OCI-LY3 (cell line): ENCODE results near the gene TMEM63B.

Experiments
- H2AFZ ChIP-seq: fragments of 200-600, 300-600 bp; shearing (Covaris generic); 2 replicates; pipeline ENCODE4 v1.6.0; 2014; ENCODE audit warnings: antibody characterized with exemption, low read depth, low read length
- H3K27ac ChIP-seq: fragments of 200-600, 300-600 bp; sonication (generic); 2 replicates; pipeline ENCODE4 v1.5.1; 2014; ENCODE audit warnings: mild to moderate bottlenecking, low read length, moderate library complexity, mixed read lengths
- H3K27me3 ChIP-seq: fragments of 200-600, 300-600 bp; sonication (generic); 2 replicates; pipeline ENCODE4 v1.6.1; 2014; ENCODE audit warnings: low read depth, low read length, mixed read lengths
- H3K36me3 ChIP-seq: fragments of 200-600, 300-600 bp; sonication (generic); replicated peaks from 2 replicates; pipeline ENCODE3; 2014; ENCODE audit warnings: low read depth, low read length, mixed read lengths
- H3K4me1 ChIP-seq: fragments of 300-600, 200-600 bp; sonication (generic); 2 replicates; pipeline ENCODE4 v1.6.1; 2014; ENCODE audit warnings: low read length, mixed read lengths
- H3K4me2 ChIP-seq: fragments of 200-600, 300-600 bp; sonication (generic); 2 replicates; pipeline ENCODE4 v1.6.1; 2014; ENCODE audit warnings: low read length, mixed read lengths
- H3K4me3 ChIP-seq: fragments of 300-600, 200-600 bp; sonication (generic); 2 replicates; pipeline ENCODE4 v1.5.1; 2014; ENCODE audit warnings: antibody characterized with exemption, mild to moderate bottlenecking, low read length, moderate library complexity
- H3K79me2 ChIP-seq: fragments of 300-600, 200-600 bp; shearing (Covaris generic); 2 replicates; pipeline ENCODE4 v1.6.1; 2014; ENCODE audit warnings: mild to moderate bottlenecking, low read length, mixed read lengths
- H3K9ac ChIP-seq: fragments of 300-600, 200-600 bp; shearing (Covaris generic); 2 replicates; pipeline ENCODE4 v1.6.0; 2014; ENCODE audit warnings: mild to moderate bottlenecking, low read length, moderate library complexity
- H3K9me3 ChIP-seq: fragments of 200-600, 300-600 bp; shearing (Covaris generic); 2 replicates; pipeline ENCODE4 v1.6.1; 2014; ENCODE audit warnings: low read length, mixed read lengths; ENCODE audit not compliant: insufficient read depth
- H4K20me1 ChIP-seq: fragments of 200-600, 300-600 bp; sonication (generic); 2 replicates; pipeline ENCODE4 v1.6.1; 2016; ENCODE audit warnings: low read length, mixed read lengths; ENCODE audit not compliant: insufficient read depth
- CTCF ChIP-seq: fragments of 200-600, 300-600 bp; sonication (generic); IDR thresholded peaks from 2 replicates; pipeline ENCODE4 v1.5.1; 2014; ENCODE audit warnings: antibody characterized with exemption, low read length, low read depth
- EZH2phosphoT487 ChIP-seq: fragments of 200-600 bp; shearing (Covaris generic); IDR thresholded peaks from 2 replicates; pipeline ENCODE4 v1.6.1; 2018; ENCODE audit warnings: antibody characterized with exemption, mixed run types, low read depth

The TMEM63B gene

GRCh38 chr6:44152533-44152932, 25.2 kb downstream of the TMEM63B start:
- Histone ChIP-seq H3K27ac (no peak overlapping the region), H3K4me2 (no peak overlapping the region), H3K79me2 (no peaks in the 10 kb centered on the region), H3K9me3 (no peaks in the 10 kb centered on the region), H3K4me3 (no peak overlapping the region), H3K36me3 (peaks cover 5% of the 10 kb centered on the region), H3K27me3 (no peaks in the 10 kb centered on the region), H4K20me1 (no peaks in the 10 kb centered on the region; the same call in 1 of the 2 replicates), H3K9ac (no peak overlapping the region), H2AFZ (no peak overlapping the region), H3K4me1 (peaks cover 4% of the 10 kb centered on the region)
- no peak for TF ChIP-seq CTCF
- no peak for TF ChIP-seq EZH2phosphoT487

- Histone ChIP-seq H3K9ac (no peak overlapping the region), H3K36me3 (peaks cover 3% of the 10 kb centered on the region), H3K27ac (no peak overlapping the region), H3K4me1 (peaks cover 4% of the 10 kb centered on the region), H3K4me2 (no peak overlapping the region), H3K79me2 (no peaks in the 10 kb centered on the region), H4K20me1 (no peaks in the 10 kb centered on the region; the same call in 1 of the 2 replicates), H3K4me3 (no peak overlapping the region), H3K27me3 (no peaks in the 10 kb centered on the region), H2AFZ (no peak overlapping the region), H3K9me3 (no peaks in the 10 kb centered on the region)
- TF ChIP-seq CTCF (no peak), EZH2phosphoT487 (no peak)
Observed at GRCh38 chr6:44154067-44154466, 26.7 kb downstream of the TMEM63B start.

- Histone ChIP-seq H3K9me3 (no peaks in the 10 kb centered on the region), H3K4me3 (no peak overlapping the region), H3K9ac (no peak overlapping the region), H2AFZ (no peak overlapping the region), H3K36me3 (no peaks in the 10 kb centered on the region), H3K79me2 (no peaks in the 10 kb centered on the region), H3K4me1 (peaks cover 1% of the 10 kb centered on the region), H3K4me2 (no peak overlapping the region), H3K27ac (no peak overlapping the region), H3K27me3 (peaks cover 4% of the 10 kb centered on the region), H4K20me1 (no peaks in the 10 kb centered on the region)
- no peak for TF ChIP-seq CTCF
Observed at GRCh38 chr6:44156494-44157151, 29.3 kb downstream of the TMEM63B start.

GRCh38 chr6:44157152-44157521, 29.8 kb downstream of the TMEM63B start:
- H3K9me3 ChIP-seq: no peaks in the 10 kb centered on the region
- H3K9ac ChIP-seq: no peak overlapping the region
- H3K4me3 ChIP-seq: no peak overlapping the region
- H3K27me3 ChIP-seq: peaks cover 9% of the 10 kb centered on the region
- no peak overlapping the region for H3K4me2 ChIP-seq
- TF ChIP-seq CTCF (no peak), EZH2phosphoT487 (no peak)
- no peak overlapping the region for H2AFZ ChIP-seq
- no peaks in the 10 kb centered on the region for H3K79me2 ChIP-seq
- no peaks in the 10 kb centered on the region for H3K36me3 ChIP-seq
- no peak overlapping the region for H3K27ac ChIP-seq
- no peaks in the 10 kb centered on the region for H4K20me1 ChIP-seq
- H3K4me1 ChIP-seq: no peaks in the 10 kb centered on the region
